ENCODE results near the gene ADRM1.

- TF ChIP-seq, protein P1, sequence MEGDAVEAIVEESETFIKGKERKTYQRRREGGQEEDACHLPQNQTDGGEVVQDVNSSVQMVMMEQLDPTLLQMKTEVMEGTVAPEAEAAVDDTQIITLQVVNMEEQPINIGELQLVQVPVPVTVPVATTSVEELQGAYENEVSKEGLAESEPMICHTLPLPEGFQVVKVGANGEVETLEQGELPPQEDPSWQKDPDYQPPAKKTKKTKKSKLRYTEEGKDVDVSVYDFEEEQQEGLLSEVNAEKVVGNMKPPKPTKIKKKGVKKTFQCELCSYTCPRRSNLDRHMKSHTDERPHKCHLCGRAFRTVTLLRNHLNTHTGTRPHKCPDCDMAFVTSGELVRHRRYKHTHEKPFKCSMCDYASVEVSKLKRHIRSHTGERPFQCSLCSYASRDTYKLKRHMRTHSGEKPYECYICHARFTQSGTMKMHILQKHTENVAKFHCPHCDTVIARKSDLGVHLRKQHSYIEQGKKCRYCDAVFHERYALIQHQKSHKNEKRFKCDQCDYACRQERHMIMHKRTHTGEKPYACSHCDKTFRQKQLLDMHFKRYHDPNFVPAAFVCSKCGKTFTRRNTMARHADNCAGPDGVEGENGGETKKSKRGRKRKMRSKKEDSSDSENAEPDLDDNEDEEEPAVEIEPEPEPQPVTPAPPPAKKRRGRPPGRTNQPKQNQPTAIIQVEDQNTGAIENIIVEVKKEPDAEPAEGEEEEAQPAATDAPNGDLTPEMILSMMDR (conservative IDR thresholded peaks at IDR 0.05; ENCODE audit: low read depth, low read length) = no peak
- TF ChIP-seq CEBPB (IDR thresholded peaks at IDR 0.05; ENCODE audit: low read depth, low read length) = no peak
These were observed 17.1 kb upstream of the ADRM1 start for GRCh38 chr20:62285722-62286121.
